Mononuclear cell (primary cell): Measurements from ENCODE around the gene TACC3. TPM values are rescaled to one million over a fixed set of nuclear protein-coding genes. Genes with fewer than 3 reads are reported as not detected.
"Not testable (repeated sequence)": the region's sequence is repeated elsewhere in the genome, so short reads cannot be mapped to it uniquely, and the experiment has no call there.

ENCODE experiments used
- H3K27me3 ChIP-seq: 2 replicates; pipeline ENCODE4 v1.6.0; 2011; ENCODE audit warnings: low read length, control low read depth; ENCODE audit not compliant: insufficient read depth
- H3K4me1 ChIP-seq: 2 replicates; pipeline ENCODE4 v1.5.1; 2011; ENCODE audit warnings: mild to moderate bottlenecking, low read length, control low read depth; ENCODE audit not compliant: insufficient read depth
- H3K4me3 ChIP-seq: 2 replicates; pipeline ENCODE4 v1.5.1; 2011; ENCODE audit warnings: mild to moderate bottlenecking, low read length, moderate library complexity
- H3K9me3 ChIP-seq: 2 replicates; pipeline ENCODE4 v1.5.1; 2011; ENCODE audit warnings: low read depth, mild to moderate bottlenecking, control low read depth, low read length
- total RNA-seq: library from RNA; depleted of rRNA; stranded (reverse); fragments of >200 nt; gene quantifications from one replicate; pipeline ENCODE4 v1.2.3, GENCODE V29; 2012

Gene TACC3
- total RNA-seq, 1 donor = 27.0 TPM

DNA sequence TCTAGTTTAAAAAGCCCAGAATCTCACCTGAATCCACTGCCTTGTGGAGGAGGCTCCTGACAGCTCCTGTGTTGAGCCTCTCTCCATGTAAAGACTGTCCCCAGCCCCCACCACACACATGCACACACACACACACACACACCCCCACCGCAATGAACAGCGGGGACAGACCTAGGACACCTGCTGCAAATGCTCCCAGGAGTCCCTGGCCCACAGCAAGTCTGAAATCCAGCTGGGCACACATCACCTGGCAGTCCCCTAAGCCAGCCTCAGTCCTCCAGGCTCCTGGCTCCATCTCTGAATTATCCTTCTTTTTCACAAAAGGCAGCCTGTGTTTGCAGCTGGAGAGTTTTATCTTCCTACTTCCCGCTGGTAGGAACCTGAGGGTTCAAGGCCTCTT lies 30.6 kb upstream of the TACC3 start:
- no peaks in the 10 kb centered on the region for H3K27me3 ChIP-seq
- no peak overlapping the region for H3K4me3 ChIP-seq
- no peaks in the 10 kb centered on the region for H3K9me3 ChIP-seq
- no peaks in the 10 kb centered on the region for H3K4me1 ChIP-seq

DNA sequence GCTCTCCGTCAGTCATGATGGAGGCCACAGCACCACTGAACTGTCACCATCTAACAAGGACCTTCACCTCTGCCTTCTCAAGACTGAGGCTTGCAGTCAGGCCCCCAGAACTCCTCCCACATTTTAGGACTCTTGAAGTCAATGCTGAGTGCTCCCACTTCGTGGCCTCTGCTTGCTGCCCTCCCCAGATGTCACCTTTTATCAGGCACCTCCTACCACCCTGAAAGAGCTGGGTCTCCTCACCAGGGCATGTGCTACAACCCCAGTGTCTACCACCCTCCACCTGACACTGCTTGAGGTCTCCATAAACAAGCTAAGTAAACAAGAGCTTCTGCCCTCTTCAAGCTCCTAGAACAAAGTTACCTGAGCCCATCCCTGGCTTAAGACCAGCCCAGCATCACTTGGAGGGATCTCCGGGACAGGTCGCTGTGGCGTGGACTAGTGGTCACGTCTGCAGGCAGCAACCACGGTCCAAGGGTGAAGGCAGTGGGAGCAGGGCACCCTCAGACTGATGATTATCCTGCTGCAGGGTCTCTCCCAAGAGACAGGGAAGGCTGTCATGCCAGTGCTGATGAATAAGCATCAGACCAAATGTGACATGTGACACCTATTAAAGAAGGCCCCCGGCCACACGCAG lies 29.5 kb upstream of the TACC3 start:
- Histone ChIP-seq H3K4me1 (no peaks in the 10 kb centered on the region), H3K9me3 (no peaks in the 10 kb centered on the region), H3K27me3 (no peaks in the 10 kb centered on the region), H3K4me3 (no peak overlapping the region)

DNA sequence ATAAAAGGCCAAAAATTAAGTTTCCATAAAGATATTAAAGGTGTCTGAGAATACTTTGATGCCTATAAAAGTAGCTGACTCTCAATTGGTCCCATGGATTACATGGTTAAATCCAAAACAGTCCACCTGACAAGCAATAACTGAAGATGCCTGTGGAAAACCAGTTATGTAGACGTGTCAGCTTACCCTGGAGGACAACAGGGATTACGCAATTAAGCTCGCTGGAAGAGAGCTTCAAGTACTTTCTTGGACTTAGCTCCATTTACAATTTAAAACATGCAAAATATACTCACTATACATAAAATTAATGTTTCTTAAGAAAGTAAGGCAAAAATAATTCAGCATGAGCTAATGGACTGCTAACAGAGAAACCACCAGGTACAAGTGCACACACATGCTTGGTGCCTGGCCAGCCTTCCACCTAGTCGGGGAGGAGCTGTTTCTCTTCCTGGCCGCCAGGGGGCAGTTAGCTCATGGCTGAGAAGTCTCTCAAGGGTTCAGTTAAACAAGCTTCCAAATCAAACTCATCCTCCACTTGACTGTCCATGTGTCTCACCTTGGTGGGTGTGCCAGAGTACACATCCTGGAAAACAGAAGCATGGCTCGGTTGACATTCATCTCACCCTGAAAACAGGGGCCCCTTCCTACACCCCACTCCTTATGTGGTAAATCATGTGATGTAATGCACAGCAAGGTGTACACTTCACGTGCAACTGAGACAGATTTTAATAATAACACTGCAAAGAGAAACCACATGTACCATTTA lies 28.0 kb upstream of the TACC3 start:
- Histone ChIP-seq H3K9me3 (no peaks in the 10 kb centered on the region), H3K4me1 (no peaks in the 10 kb centered on the region), H3K27me3 (no peaks in the 10 kb centered on the region), H3K4me3 (no peak overlapping the region)

DNA sequence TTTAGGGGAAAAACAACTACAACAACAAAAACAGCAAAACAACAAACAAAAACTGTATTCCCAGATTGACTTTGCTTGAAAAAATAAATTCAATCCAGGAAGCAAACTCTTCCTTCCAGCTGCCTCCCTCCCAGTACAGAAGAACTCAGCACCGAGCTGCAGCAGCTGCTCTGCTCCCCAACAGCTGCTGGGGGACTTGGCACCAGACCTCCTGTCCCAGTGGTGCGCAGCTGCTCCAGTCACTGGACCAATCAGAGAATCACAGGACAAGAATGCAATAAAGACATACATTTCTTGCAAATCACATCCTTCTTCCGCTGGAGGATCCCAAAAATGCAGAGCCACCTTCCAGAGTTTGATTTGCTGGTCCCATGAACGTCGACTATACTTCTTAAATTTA lies 25.4 kb upstream of the TACC3 start:
- no peak overlapping the region for H3K4me3 ChIP-seq
- H3K4me1 ChIP-seq = peaks cover 9% of the 10 kb centered on the region
- no peaks in the 10 kb centered on the region for H3K27me3 ChIP-seq
- no peaks in the 10 kb centered on the region for H3K9me3 ChIP-seq

DNA sequence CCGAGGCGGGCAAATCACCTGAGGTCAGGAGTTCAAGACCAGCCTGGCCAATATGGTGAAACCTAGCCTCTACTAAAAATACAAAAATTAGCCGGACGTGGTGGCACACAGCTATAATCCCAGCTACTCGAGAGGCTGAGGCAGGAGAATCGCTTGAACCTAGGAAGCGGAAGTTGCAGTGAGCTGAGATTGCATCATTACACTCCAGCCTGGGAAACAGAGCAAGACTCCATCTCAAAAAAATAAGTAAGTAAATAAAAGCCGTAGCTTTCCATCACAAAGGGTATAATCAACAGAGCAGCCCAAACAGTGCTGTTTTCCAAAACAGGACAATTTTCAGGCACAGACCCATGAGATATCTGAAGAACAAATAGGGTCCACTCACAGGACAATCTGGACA lies 19.6 kb upstream of the TACC3 start:
- peaks cover 27% of the 10 kb centered on the region for H3K4me1 ChIP-seq
- not testable (repeated sequence) for H3K27me3 ChIP-seq, H3K9me3 ChIP-seq, H3K4me3 ChIP-seq

DNA sequence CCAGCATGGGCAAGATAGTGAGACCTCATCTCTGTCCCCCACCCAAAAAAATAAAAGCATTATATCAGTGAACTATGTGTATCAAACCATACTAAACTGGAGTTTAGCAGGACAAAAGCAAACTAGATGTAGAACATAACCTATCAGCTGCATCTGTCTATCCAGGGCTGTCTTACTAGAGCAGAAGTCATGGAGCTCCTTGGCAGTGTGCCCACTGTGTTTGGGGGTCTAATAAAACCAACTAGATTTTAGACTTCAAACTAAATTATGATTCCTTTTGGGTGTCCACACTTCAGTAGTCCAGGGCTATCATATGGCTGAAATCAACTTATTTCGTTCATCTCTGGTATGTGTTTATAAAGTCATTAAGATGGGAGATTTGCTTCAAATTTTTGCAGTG lies 17.5 kb upstream of the TACC3 start:
- Histone ChIP-seq H3K27me3 (no peaks in the 10 kb centered on the region), H3K4me1 (peaks cover 27% of the 10 kb centered on the region)

DNA sequence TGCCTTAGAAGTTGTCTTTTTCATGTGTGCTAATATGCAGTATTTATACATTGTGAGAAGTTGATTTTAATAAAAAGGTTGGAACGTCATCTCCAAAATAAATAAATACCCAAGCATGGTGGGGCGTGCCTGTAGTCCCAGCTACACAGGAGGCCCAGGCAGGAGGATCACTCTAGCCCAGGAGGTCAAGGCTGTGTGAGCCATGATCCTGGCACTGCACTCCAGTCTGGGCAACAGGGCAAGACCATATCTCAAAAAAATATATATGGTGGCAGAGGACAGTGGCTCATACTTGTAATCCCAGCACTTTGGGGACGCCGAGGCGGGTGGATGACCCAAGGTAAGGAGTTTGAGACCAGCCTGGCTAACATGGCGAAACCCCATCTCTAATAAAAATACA lies 15.6 kb upstream of the TACC3 start:
- peaks cover 36% of the 10 kb centered on the region for H3K4me1 ChIP-seq
- no peaks in the 10 kb centered on the region for H3K9me3 ChIP-seq
- H3K4me3 ChIP-seq = no peak overlapping the region
- no peaks in the 10 kb centered on the region for H3K27me3 ChIP-seq

More for the DNA sequence above, 17.5 kb upstream of the TACC3 start:
- H3K9me3 ChIP-seq = no peaks in the 10 kb centered on the region
- no peak overlapping the region for H3K4me3 ChIP-seq

DNA sequence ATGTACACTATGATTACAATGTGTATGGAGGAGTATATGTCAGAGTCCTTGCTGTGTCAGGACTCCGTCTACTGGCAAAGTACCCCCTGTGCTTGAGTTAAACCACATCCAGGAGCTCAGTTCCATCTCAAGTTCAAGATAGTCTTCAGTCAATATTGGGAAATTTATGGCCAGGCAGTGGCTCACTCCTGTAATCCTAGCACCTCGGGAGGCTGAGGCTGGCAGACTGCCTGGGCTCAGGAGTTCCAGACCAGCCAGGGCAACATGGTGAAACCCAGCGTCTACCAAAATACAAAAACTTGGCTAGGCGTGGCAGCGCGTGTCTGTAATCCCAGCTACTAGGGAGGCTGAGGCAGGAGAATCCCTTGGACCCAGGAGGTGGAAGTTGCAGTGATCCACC lies 15.0 kb upstream of the TACC3 start:
- peaks cover 36% of the 10 kb centered on the region for H3K4me1 ChIP-seq
- H3K9me3 ChIP-seq = no peaks in the 10 kb centered on the region
- no peak overlapping the region for H3K4me3 ChIP-seq
- H3K27me3 ChIP-seq = no peaks in the 10 kb centered on the region

DNA sequence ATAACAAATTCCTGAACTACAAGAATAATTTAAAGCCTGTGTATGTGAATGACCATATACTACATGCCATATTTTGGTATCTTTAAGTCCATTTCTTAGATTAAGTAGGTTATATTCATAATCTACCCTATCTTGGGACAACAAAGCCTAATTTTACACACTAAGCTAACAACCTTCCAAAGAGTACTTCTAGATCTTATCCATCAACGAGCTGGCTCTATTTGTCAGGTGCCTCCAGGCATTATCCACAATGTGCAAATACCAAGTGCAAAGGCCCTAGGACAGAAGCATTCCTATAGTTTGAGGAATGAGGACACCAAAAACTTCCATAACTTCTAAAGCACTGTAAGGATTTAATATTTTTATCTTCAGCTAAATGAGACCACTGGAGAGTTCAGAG lies 12.7 kb upstream of the TACC3 start:
- no peaks in the 10 kb centered on the region for H3K27me3 ChIP-seq
- H3K4me1 ChIP-seq = peaks cover 33% of the 10 kb centered on the region
- H3K4me3 ChIP-seq = no peak overlapping the region

DNA sequence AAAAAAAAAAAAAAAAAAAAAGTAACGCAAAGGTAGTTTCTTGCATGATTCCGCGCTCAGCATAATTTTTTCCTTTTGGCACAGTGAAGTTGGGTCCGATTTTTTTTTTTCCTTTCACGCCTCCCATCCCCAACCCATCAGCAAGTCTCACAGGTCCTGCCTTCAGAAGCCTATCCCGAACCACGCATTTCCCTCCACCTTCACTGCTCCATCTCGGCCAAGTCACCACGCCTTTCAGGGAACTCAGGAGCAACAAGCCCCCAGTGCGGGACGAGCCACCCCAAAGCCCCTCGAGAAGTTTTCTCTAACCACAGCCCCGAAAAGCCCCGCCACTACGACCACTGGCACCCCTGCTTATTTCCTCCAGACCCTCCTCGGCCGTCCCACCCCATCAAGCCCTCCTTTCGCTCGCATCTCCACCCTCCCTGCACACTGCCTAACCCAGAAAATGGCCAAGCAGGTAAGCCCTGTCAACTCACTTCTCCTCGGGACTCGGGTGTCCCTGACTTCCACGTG lies 10.2 kb upstream of the TACC3 start:
- Histone ChIP-seq H3K9me3 (no peaks in the 10 kb centered on the region), H3K27me3 (no peaks in the 10 kb centered on the region), H3K4me1 (peaks cover 58% of the 10 kb centered on the region), H3K4me3 (peak overlapping the region; percentile 95)

More for the DNA sequence above, 12.7 kb upstream of the TACC3 start:
- H3K9me3 ChIP-seq = no peaks in the 10 kb centered on the region

DNA sequence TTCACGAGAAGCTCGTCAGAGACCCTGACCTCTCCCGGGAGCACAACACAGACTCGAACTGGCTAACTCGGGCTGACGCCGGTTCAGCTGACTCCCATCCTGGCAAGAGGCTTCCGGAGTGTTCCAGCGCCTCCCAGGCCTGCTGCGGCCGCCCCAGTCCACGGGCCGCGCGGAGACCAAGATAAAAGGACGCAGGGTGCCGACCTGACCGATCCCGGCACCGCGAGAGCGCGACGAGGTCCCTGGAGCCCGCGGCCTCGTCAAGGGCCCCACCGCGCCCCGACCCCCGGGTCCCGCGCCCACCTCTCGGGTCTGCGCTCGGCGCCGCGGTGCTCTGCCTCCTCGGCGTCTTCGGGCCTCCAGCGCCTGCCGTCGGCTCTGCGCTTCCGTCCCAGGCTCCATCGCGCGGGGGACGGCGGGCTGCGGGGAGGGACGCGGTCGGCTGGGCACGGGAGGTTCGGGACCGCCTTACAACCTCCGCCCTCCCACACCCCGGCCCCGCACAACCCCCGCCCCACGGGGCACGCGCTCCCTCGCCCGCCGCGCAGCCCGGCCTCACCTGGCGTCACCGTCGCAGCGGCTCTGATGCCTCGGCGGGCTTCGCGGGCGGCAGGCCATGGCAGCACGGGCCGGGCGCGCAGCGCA lies 9.6 kb upstream of the TACC3 start:
- no peaks in the 10 kb centered on the region for H3K27me3 ChIP-seq
- peak overlapping the region; percentile 95 for H3K4me3 ChIP-seq
- peaks cover 64% of the 10 kb centered on the region for H3K4me1 ChIP-seq
- H3K9me3 ChIP-seq = no peaks in the 10 kb centered on the region

DNA sequence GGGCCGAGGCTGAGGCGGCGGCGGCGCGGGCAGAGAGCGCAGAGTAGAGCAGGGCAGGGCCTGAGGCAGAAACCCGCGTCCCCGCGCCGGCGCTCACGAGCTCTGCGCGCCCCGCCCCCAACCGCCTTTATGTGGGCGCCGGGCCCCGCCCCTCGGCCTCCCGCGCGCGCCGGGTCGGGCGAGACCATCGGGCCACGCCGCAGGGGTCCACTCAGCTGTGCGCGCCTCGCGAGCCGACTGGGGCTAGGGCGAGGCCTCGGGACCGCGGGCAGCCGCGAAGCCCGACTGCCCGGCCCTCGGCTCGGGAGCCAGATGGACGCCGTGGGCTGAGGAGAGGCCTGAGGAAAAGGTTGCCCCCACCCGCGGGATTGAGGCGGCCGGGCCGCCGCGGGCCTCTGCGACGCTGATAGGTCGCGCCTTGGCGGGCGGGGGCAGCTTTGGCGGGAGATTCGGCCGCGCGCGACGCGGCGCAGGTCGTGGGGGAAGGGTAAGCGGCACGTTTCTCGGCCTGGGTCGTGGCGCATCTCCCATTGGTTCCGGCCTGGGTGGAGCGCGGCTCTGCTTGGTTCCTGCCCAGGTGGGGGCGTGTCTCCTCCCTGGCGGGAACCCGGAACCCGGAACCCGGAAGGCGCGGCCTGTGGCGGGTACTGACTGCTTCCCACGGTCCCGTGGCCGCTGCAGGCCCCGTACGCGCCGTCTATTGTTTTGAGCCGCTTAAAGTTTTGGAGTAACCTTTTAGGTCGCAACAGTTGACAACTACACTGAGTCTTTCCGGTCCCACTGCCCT lies 8.9 kb upstream of the TACC3 start, which contains the start of gene SLBP:
TSS of gene SLBP (minus strand) at position 104 of the 787 bp plus-strand sequence. CDS start 131 bp downstream, outside the sequence.
- Histone ChIP-seq H3K27me3 (no peaks in the 10 kb centered on the region), H3K9me3 (no peaks in the 10 kb centered on the region), H3K4me3 (peak within 1 kb of the TSS; percentile 95), H3K4me1 (peaks cover 66% of the 10 kb centered on the region)

DNA sequence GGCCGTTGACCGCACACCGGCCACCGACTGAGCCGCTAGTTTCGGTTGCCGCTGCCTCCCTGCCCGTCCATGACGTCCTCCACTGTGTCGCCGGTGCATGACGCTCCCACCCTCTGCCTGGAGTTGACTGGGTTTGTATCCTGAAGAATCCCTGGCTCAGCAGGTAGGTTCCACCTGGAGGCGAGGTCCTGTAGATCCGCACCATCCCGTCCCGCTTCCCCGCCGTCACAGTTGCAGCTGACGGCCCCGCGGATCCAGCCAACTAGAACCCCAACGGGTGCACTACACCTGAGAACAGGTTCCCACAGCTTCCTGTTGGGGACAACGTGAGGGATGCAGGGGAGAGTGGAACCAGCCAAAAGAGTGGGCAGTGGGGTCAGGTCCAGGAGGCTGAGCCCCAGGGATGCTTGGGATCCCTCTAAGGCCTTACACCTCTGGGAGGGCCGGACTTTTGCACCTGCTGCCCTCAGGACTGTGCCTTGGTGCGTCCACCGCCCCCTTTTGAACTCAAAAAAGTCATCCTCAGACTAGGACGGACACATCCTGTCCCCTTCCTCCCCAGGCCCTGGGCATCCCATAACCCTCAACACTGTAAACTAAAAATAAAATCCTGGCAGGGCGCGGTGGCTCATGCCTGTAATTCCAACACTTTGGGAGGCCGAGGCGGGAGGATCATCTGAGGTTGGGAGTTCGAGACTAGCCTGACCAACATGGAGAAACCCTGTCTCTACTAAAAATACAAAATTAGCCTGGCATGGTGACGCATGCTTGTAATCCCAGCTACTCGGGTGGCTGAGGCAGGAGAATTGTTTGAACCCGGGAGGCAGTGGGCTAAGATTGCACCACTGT lies 8.1 kb upstream of the TACC3 start:
- Histone ChIP-seq H3K4me3 (peak overlapping the region; percentile 95), H3K27me3 (no peaks in the 10 kb centered on the region), H3K9me3 (no peaks in the 10 kb centered on the region), H3K4me1 (peaks cover 66% of the 10 kb centered on the region)
